GM12874 (cell line): Measurements from ENCODE around the gene SHPK.

Source experiments
- TF ChIP-seq, protein P1 (sequence below): IDR thresholded peaks from 2 replicates; pipeline ENCODE4 v1.5.1; 2011; ENCODE audit warnings: low read depth, mild to moderate bottlenecking, control low read depth, low read length, moderate library complexity; ENCODE audit not compliant: insufficient read depth

Gene SHPK

DNA sequence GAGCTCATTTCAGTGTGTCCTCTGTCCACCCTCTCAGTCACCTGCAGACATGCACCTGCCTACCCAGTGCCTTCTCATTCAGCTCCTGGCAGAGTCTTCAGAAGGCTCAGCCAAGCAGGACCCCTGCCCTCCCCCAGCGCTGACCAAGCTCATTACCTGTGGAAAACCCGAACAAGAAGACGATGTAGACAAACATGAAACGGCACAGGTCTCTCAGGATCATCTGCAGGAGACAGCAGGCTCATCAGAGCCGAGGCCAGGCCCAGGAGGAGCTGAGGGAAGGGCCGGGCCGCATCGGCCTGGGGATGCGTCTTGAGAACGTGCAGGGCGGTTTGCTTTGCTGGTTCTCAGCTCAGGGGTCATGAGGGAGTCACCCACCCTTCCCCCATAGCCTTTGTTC, 59.1 kb downstream of the SHPK start:
- TF ChIP-seq, protein P1, sequence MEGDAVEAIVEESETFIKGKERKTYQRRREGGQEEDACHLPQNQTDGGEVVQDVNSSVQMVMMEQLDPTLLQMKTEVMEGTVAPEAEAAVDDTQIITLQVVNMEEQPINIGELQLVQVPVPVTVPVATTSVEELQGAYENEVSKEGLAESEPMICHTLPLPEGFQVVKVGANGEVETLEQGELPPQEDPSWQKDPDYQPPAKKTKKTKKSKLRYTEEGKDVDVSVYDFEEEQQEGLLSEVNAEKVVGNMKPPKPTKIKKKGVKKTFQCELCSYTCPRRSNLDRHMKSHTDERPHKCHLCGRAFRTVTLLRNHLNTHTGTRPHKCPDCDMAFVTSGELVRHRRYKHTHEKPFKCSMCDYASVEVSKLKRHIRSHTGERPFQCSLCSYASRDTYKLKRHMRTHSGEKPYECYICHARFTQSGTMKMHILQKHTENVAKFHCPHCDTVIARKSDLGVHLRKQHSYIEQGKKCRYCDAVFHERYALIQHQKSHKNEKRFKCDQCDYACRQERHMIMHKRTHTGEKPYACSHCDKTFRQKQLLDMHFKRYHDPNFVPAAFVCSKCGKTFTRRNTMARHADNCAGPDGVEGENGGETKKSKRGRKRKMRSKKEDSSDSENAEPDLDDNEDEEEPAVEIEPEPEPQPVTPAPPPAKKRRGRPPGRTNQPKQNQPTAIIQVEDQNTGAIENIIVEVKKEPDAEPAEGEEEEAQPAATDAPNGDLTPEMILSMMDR, result no peak

DNA sequence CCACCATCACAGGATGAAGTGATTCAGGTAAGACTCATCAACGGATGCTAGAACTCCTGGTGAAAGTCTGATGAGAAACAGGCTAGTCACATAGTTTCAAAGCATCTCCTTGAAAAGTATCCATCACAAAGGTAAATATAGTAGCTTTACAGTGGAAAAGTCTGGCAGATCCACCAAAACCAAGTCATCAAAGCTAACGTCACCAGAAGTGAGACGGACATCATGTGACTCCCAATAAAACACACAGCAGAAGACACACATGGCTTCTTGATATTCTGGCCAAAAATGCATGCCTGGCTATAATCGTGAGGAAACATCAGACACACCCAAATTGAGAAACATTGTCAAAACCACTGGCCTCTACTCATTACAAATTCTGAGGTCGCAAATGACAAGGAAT, 60.5 kb downstream of the SHPK start:
- TF ChIP-seq, protein P1, result no peak

DNA sequence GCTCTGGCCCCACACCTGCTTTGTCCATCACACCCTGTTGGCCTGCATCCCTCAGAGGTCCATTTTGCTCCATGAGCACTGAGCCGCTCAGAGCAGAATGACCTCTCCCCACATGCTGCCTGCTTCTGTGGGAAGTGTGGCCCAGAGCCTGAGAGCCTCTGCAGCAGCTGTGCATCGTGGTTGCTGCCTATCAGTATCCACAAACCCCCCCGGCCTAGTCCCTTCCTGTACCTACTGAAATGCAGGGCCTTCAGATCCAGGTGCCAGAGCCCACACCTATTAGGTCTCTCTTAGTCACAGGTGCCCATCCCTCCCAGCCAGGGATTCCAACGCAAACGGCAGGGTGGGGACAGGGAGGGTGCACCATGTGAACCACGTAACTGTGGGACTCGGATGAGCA, 61.8 kb downstream of the SHPK start:
- TF ChIP-seq, protein P1, result no peak

DNA sequence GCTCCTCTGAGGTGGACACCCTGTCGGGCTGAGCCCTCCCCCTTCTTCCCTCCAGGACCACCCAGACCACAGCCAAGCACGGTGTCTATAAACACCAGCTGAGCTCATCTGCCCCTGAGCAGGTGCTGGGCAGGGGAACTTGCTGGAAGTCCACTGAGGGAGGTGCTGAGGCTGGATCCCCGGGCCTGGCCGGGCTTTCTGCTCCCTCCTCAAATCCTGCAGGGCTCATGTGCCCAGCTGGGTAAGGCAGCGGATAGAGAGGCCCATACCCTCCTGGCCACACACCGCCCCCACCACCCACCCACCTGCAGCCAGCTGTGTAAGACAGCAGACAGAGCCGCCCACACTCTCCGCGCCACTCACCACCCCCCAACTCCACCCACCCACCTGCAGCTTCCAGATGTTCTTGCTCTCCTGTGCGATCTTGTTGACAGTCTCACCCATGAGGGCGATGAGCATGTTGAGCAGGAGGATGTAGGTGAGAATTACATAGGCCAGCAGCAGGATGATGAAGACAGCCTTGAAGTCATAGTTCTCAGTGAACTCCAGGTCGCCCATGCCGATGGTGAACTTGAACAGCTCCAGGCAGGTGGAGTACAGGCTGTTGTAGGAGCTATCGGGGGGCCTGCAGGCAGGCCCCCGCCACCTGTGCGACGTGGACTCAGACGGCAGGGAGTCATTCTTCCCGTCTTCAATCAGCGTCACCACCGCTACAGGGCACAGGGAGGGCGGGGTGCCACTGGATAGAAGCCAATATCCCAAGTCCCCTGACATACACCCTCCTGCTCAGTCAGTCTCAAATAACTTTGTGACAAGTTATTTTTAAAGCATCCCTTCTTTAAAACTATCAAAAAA, 62.6 kb downstream of the SHPK start:
- TF ChIP-seq, protein P1, result no peak

DNA sequence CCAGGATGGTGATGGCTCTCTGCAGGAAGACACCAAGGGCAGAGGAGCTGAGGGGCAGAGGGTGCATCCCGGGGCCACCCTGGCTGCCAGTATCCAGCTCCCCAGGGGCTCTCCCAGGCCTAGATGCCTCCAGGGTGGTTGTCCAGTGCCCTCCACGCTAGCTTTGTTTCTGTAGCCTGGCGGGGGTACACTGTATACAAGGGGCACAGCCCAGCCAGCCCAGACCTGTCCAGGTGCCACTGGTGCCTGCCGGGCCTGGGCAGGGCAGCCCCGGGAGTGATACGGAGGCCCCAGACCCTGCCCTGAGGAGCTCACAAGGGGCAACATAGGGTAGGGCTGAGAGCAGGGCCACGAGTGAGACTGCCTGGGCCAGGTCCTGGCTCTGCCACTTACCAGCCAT, 63.8 kb downstream of the SHPK start:
- TF ChIP-seq, protein P1, result no peak

DNA sequence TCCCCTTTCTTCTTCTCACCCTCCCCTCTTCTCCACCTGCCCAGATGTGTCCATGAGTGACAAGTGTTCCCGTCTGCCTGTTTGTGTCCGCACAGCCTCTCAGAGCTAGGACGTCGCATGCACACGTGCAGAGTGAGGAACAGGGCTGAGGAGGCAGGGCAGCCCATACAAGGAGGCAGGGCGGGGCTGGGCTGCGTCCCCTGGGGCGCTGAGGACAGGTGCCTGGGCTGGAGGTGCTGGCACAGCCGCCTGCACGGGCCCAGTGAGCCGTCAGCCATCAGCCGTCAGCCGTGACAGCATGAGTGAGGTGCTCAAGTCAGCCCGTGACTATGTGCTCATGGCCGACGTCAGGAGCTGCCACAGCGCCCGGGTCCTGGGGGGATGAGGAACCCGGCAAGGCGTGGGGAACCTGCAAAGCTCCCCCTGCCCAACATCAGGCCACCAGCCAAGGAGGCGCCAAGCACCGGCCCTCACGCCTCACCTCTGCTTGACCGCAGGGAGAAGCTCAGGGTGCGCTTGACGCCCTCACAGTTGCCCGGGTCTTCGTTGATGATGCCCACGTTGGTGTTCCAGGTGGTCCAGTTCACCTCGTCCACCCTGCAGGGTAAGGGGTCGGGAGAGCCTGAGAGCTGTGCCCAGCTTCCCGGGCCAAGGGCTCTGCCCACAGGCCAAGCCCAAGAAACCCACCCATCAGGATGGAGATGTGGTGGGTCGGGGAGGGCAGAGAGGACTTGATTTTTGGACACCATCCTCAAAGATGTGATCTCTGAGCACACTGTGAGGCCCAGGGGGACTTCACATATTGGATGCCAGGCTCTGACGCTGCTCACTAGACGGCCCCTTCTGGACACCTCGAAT, 64.8 kb downstream of the SHPK start:
- TF ChIP-seq, protein P1, result no peak

DNA sequence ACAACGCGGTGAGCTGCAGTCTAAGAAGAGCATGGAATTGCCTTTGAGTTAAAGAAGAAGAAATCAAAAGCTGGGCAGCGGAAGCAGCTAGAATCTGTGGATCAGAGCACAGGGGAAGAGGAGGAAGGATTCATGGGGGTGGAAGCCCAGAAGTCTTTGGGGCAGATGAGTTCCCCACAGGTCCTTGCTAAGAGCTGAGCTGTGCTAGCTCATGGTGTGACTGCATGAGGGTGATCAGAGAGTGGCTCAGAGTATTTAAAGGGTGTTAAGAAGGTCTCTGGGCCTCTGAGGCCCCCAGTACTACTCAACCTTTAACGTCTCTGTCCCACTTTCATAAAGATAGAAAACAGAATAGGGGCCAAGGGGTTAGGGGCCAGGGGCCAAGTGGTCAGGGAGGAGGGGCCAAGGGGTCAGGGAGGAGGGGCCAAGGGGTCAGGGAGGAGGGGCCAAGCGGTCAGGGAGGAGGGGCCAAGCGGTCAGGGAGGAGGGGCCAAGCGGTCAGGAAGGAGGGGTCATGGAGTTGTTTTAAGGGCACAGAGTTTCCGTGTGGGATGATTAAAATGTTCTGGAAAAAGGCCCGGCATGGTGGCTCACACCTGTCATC, 66.4 kb downstream of the SHPK start:
- TF ChIP-seq, protein P1, result no peak
